Transverse colon (tissue), 4 donors: ENCODE results near the gene OR10A3. TPM values are rescaled to one million over a fixed set of nuclear protein-coding genes. Genes with fewer than 3 reads are reported as not detected.

Experiments used
- DNase-seq: peaks from one replicate; pipeline ENCODE4 v3.0.0-alpha.2; 2019
- H3K27ac ChIP-seq, 4 donors: fragments of 200-600 bp; sonication (generic); 2 replicates each; pipeline ENCODE4 v1.5.1; 2016 to 2018; ENCODE audit warnings: inconsistent platforms in 4 of 4
- H3K27me3 ChIP-seq: fragments of 200-600 bp; sonication (generic); 2 replicates; pipeline ENCODE4 v1.5.1; 2017; ENCODE audit warnings: inconsistent platforms
- H3K36me3 ChIP-seq, 4 donors: fragments of 200-600 bp; sonication (generic); 2 replicates each; pipeline ENCODE4 v1.5.1; 2017 to 2019; ENCODE audit warnings: inconsistent platforms in 4 of 4
- H3K4me1 ChIP-seq, 4 donors: fragments of 200-600 bp; sonication (generic); 2 replicates each; pipeline ENCODE4 v1.5.1; 2017 to 2020; ENCODE audit warnings: inconsistent platforms in 4 of 4
- H3K4me3 ChIP-seq, 4 donors: fragments of 200-600 bp; sonication (generic); 1 replicate in 1 of 4; 2 replicates in 3 of 4; pipeline versions ENCODE4 v1.5.1 to v1.6.1; 2017 to 2019; ENCODE audit warnings: inconsistent platforms in 4 of 4
- H3K9me3 ChIP-seq, 2 donors: fragments of 200-600 bp; sonication (generic); 2 replicates each; pipeline ENCODE4 v1.5.1; 2017 to 2019; ENCODE audit warnings: inconsistent platforms in 2 of 2
- EP300 ChIP-seq: sonication (generic); formaldehyde crosslinking; IDR thresholded peaks from one replicate; pipeline ENCODE4 v1.6.1; 2017; ENCODE audit warnings: antibody characterized with exemption, low read depth
- POLR2A ChIP-seq: fragments of 450-650 bp; IDR thresholded peaks from one replicate; pipeline ENCODE4 v1.6.1; 2016; ENCODE audit warnings: antibody characterized with exemption, mild to moderate bottlenecking, moderate library complexity
- POLR2AphosphoS5 ChIP-seq, 3 donors: sonication (generic); formaldehyde crosslinking; IDR thresholded peaks; one replicate each; pipeline ENCODE4 v1.6.1; 2016; ENCODE audit warnings: antibody characterized with exemption in 3 of 3
- WGBS, 2 donors: methylation state at CpG; one replicate each; pipeline ENCODE4 v1.1.5; 2018; ENCODE audit warnings: low coverage in 1 of 2; 5-methylcytosine and 5-hydroxymethylcytosine counted together
- in situ Hi-C, 4 donors: fragments of 200-750 bp; cut with MboI; loops; one replicate each; pipeline versions ENCODE4 v1.15.0 to v1.15.1; 2017; ENCODE audit warnings: low sequenced_read_pairs in 3 of 4, low pct_ligation_motif_present in 1 of 4, low pct_unique_long_range_greater_than_20kb in 1 of 4
- intact Hi-C: fragments of 100-400 bp; cut with DNase I; formaldehyde crosslinking; loops from one replicate; pipeline ENCODE4 v1.15.1; 2023; ENCODE audit warnings: low total_unique reads
- total RNA-seq, 4 donors: library from RNA; depleted of rRNA; stranded (reverse); fragments of >200 nt; gene quantifications; one replicate each; pipeline ENCODE4 v1.1.0, GENCODE V29; 2016
- TF ChIP-seq, protein P1 (sequence below), 5 experiments: fragments of 200-600 bp in 3 of 5; fragments of 450-650 bp in 2 of 5; sonication (generic) in 3 of 5; IDR thresholded peaks; 1 replicate in 2 of 5; 2 replicates in 3 of 5; pipeline ENCODE4 v1.5.1; 2016 to 2017; ENCODE audit warnings: antibody characterized with exemption in 5 of 5, inconsistent platforms in 3 of 5, mild to moderate bottlenecking in 2 of 5, moderate library complexity in 1 of 5

The OR10A3 gene
- total RNA-seq, 4 donors from 2014 or later, result not detected

DNA sequence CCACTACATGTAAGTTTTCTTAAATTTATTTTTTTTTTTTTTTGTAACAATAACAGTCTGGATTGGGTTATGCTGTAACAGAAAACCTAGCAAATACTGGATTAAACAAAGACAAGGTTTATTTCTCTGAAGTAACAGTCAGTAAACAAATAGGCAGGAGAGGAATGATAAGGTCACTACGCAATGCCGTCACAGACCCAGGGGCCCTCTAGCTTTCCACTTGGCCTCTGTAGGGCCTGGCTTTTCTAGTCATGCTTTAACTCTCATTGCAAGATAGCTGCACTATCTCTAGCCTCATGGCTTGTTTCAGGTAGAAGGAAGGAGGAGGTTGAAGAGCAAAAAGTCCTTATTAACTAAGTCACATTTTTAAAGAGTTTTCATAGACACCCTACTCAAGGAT, 17.0 kb downstream of the OR10A3 start:
- intact Hi-C loops (no loop called here), in situ Hi-C loops (no loop called here)
- Histone ChIP-seq H3K4me3 (no peak overlapping the region), H3K4me1 (no peaks in the 10 kb centered on the region), H3K9me3 (no peaks in the 10 kb centered on the region), H3K27ac (no peak overlapping the region), H3K27me3 (peaks cover 9% of the 10 kb centered on the region), H3K36me3 (no peaks in the 10 kb centered on the region)
- TF ChIP-seq, protein P1, sequence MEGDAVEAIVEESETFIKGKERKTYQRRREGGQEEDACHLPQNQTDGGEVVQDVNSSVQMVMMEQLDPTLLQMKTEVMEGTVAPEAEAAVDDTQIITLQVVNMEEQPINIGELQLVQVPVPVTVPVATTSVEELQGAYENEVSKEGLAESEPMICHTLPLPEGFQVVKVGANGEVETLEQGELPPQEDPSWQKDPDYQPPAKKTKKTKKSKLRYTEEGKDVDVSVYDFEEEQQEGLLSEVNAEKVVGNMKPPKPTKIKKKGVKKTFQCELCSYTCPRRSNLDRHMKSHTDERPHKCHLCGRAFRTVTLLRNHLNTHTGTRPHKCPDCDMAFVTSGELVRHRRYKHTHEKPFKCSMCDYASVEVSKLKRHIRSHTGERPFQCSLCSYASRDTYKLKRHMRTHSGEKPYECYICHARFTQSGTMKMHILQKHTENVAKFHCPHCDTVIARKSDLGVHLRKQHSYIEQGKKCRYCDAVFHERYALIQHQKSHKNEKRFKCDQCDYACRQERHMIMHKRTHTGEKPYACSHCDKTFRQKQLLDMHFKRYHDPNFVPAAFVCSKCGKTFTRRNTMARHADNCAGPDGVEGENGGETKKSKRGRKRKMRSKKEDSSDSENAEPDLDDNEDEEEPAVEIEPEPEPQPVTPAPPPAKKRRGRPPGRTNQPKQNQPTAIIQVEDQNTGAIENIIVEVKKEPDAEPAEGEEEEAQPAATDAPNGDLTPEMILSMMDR (IDR thresholded peaks at IDR 0.05), result no peak
- TF ChIP-seq POLR2A (no peak), POLR2AphosphoS5 (IDR thresholded peaks at IDR 0.05) (no peak), EP300 (no peak)
- 48 to 49% methylated on average over 2 of the region's 2 CpGs for WGBS, 2 donors
- no peak for DNase-seq

DNA sequence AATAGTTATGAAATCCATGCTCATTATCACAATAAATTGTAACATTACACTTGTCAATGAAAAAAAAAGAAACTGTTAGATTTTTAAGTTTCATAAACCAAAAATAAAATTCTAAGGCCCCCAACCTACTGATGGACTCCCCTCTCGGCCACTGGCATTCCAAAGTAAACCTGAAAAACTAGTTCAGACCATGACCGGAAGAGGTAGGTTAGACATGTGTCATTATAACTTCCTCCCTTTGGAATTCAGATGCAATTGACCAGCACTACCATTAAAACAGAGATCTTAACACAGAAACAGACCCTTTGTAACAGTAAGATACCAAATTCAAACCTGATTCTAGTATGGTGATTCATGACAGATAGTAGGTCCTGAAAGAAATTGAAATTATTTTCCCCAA, 23.4 kb downstream of the OR10A3 start:
- intact Hi-C loops, result no loop called here
- no peaks in the 10 kb centered on the region for H3K9me3 ChIP-seq
- TF ChIP-seq, protein P1 (IDR thresholded peaks at IDR 0.05), result no peak
- TF ChIP-seq EP300, result no peak
- no peak for TF ChIP-seq POLR2AphosphoS5 (IDR thresholded peaks at IDR 0.05)
- TF ChIP-seq POLR2A, result no peak
- no peaks in the 10 kb centered on the region for H3K36me3 ChIP-seq
- WGBS, 2 donors, result 62 to 67% methylated on average over 2 of the region's 2 CpGs
- no peaks in the 10 kb centered on the region for H3K4me1 ChIP-seq
- H3K27ac ChIP-seq, result no peak overlapping the region
- DNase-seq, result no peak
- no peak overlapping the region for H3K4me3 ChIP-seq
- no peaks in the 10 kb centered on the region for H3K27me3 ChIP-seq
- in situ Hi-C loops, result no loop called here

DNA sequence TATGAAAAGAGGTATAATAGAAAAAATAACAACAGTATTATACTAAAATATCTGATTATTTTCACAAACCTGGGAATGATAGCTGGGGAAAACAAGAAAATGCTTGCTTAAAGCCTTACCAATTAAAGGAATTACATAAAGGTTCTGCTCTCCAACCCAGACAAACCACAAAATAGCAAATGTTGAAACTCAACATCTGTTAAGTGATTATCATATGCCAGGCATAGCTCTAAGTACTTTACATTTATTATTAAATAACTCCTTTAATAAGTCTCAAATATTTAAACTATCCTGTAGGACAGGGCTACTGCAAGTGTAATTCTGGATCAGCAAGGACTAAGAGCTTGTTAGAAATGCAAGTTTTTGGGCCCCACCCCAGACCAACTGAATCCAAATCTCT, 30.5 kb downstream of the OR10A3 start:
- intact Hi-C loops, result no loop called here
- in situ Hi-C loops, result no loop called here
- peaks cover 0 to 2% (median 0%) of the 10 kb centered on the region in 4 donors for H3K4me1 ChIP-seq

DNA sequence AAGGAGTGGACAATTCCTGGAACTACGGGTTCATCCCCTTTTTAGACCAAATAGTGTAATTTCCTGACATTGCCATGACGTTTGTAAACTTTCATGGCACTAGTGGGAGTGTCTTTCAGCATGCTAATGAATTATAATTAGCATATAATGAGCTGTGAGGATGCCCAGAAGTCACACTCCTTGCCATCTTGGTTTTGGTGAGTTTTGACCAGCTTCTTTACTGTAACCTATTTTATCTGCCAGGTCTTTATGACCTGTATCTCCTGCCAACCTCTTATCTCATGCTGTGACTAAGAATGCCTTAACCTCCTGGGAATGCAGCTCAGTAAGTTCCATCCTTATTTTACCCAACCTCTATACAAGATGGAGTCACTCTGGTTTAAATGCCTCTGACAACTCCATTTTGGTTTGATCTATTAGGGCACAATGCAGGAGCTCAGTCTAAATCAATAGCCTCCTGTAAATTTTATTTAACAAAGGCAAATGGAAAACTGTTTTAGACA, 31.2 kb downstream of the OR10A3 start:
- Histone ChIP-seq H3K9me3 (no peaks in the 10 kb centered on the region), H3K4me3 (no peak overlapping the region), H3K27me3 (no peaks in the 10 kb centered on the region), H3K36me3 (no peaks in the 10 kb centered on the region), H3K4me1 (peaks cover 0 to 2% (median 0%) of the 10 kb centered on the region in 4 donors), H3K27ac (no peak overlapping the region)
- in situ Hi-C loops, result no loop called here
- intact Hi-C loops, result no loop called here
- WGBS, 2 donors, result 43 to 54% methylated on average over 2 of the region's 2 CpGs
- TF ChIP-seq POLR2AphosphoS5 (IDR thresholded peaks at IDR 0.05) (no peak), POLR2A (no peak), EP300 (no peak)
- TF ChIP-seq, protein P1 (IDR thresholded peaks at IDR 0.05), result no peak
- DNase-seq, result no peak

More for the DNA sequence above, 30.5 kb downstream of the OR10A3 start:
- no peak overlapping the region for H3K4me3 ChIP-seq
- no peak overlapping the region for H3K27ac ChIP-seq
- TF ChIP-seq POLR2A (no peak), EP300 (no peak), POLR2AphosphoS5 (IDR thresholded peaks at IDR 0.05) (no peak)
- TF ChIP-seq, protein P1 (IDR thresholded peaks at IDR 0.05), result no peak
- no peaks in the 10 kb centered on the region for H3K27me3 ChIP-seq
- H3K36me3 ChIP-seq, result no peaks in the 10 kb centered on the region
- no peak for DNase-seq
- H3K9me3 ChIP-seq, result no peaks in the 10 kb centered on the region
